ENCODE measurements around the gene CROT.

The CROT gene

DNA sequence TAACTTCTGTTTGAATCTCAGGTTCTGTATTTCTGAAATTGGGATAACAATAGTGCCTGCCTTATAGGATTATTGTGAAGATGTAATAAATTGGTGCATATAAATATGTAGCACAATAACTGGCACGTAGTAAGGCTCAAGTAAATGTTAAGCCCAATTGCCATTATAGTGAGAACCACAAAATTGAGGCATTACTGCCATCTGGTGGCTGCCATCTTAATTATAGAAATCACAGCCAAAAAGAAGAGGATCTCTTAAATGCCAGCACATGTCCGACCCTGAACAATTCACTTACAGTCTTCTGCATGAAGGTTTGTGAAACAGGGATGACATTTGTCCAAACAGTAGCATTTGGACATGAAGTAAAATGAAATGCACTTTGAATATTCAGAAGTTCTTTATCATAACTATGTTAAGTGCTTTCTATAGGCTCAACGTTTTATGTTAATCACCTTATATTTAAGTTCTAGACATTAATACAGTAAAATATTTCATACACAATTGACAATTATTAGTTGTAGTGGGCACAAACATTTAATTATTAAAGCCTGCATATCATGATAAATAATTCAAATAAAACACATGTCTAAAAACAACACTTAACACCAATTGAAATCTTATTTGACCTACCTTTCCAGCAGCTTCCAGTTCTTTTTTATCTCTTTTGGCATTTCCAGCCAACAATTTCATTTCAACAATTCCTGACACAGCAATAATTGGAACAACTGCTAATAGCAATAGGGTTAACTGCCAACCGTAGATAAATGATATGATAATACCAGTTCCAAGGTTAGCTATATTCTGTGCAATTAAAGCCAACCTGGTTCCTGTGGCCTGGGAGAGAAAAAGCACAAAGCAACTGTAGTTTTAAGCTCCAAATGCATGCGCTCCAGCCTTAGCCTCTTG is 71.5 kb downstream of the CROT start:
- peak; percentile 28 to 75 for DNase-seq

DNA sequence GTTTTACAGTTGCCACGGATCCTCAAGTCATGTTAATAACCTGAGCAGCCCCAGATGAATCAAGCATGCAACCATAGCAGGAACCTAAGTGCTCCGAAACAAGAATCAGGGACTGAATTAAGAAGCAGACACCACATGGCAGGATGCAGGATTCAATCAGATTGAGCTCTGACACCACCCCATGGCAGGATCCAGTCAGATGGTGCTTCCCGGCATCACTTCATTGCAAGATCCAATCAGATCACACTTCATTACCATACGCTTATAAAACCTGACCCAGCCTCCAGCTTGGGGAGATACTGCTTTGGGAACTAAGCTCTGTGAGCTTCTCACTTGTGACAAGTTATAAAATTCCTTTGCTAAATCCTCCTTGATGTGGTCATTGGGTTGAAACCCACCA is 74.7 kb downstream of the CROT start:
- DNase-seq = no peak

DNA sequence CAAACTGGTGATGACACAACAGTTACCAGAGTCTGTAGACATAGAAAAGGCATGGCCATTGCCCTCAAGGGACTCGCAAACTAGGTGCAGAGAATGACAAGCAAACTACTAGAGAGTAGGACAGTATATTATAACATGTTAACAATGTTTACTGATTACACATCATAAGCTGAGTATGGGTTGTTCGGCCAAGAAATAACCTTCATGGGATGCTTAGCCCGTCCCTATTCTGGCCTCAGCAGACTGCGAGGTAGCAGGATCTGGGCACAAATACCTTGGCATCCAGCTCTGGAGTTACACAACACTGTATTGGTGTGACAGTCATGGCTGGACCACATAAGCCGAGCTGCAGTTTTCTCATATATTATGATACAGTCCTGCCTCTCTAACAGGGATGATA is 78.6 kb downstream of the CROT start:
- no peak for DNase-seq

DNA sequence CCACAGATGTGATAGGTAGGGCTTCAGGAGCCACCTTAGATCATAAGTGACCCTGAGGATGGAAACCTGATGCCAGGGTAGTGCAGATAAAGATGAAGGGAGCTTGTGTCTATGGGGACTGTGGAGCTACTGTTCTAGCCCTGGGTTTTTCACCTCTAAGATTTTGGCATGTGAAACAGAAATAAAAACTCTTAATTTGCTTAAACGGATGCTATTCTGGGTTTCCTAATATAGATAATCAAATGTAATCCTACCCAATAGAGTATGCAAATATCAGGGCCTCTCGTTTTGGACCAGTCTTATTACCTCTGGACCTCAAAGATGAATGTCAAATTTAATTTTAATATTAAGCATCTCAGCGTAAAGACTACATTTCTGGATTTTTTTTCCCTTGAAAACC is 80.7 kb downstream of the CROT start:
- DNase-seq = no peak

DNA sequence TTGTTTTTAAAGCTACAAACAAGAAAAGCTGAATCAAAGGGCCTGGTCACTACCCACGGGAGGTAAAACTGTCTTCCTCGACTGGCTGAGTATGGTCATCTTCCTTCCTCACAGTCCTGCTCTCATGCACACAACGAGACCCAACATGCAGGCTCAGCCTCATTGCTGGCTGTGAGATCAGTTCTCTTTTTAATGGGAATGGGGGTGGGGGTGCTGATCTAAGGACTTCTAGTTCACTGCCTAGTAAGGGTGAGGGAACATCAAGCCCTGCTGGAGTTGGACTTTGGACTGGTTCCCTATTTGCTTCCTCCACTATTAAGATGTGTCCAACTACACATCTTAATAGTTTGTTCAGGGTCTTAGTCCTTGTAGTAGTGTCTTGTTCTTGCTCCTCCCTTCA is 81.8 kb downstream of the CROT start:
- DNase-seq = no peak

DNA sequence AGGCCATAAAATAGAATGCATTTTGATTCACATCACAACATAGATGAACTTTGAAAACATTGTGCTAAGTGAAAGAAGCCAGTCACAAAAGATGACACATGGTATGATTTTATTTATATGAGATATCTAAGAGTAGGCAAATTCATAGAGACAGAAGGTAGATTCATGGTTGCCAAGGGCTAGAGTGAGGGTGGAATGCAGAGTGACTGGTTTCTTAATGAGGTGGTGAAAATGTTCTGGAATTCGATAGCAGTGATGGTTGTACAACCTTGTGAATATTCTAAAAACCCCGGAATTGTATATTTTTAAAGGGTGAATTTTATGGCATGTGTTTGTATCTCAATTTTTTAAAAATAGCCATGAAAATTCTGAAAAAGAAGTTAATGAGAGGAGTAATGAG is 87.1 kb downstream of the CROT start:
- DNase-seq = no peak

DNA sequence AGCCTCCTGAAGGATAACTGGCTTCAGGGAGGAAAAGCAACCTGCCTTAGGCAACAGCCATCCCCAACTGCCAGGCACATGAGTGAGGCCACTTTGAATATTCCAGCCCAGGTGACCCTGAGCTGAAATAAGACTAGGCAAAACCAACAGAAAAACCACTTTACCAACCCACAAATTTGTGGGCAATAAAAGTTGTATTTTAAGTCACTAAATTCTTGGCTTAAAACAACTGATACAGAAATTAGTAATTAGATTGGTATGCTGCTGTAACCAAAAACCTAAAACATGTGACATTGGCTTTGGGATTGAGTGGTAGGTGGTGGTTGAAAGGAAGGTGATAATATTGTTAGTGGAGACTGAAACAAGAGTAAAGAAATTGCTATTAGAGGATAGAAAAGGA is 90.1 kb downstream of the CROT start:
- no peak for DNase-seq

DNA sequence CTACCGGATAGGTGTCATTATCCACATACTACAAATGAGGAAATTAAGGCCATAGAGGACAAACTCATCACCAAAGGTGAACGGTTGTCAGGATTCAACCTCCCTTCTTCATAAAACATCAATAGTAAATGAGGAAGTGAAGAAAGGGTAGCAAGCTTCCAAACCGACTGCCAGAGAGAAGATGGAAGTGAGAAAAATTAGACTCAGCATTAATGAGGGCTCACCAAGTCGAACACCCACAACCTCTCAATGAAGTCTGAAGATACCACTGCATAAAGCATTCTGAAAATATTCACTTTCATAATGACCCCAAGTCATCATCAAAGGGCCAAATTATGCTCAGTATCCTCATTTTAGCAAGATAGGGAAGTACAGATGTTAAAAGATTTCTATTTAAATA is 100.4 kb downstream of the CROT start:
- DNase-seq = no peak

DNA sequence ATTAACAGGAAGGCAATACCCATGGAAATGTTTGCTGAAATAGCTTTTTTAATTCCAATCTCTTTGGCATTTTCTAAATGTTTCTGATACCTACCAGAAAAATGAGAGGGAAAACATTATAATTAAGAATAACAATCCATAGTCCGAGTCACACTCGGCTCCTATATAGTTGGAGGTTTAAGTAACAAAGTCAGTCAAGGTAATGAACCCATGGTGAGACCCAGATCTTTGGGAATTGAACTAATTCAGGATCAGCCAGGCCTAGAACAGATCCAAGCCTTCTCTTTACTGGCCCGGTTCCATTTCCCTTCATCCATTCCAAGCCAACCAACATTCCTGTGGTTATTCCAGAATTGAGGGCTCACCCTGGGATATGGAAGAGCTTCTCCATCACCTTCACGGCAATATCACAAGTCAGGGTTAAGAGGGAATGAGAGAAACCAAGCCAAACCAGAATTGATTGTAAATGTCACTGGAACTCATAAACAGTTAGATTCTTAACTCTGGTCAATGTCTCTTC is 101.7 kb downstream of the CROT start:
- DNase-seq = no peak

DNA sequence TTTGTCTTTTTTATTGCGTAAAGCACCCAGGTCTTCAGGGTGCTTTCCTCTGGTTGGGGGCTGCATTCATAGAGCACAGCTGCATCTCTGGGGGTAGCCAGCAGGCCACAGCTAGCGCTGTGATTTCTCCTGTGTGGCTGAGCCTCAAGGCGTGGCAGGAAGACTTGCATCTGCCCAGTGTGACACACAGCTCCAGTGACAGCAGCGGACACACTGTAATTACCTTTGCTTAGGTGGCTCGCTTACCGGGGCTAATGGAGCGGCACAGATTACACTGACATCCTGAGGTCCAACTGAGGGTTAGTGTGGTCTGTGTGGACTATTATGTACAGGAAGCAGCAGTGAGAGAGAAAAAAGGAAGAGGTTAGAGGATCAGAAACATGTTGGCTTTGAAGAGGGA is 102.9 kb downstream of the CROT start:
- DNase-seq = no peak

Data from NCI-H446 (cell line).